Mesendoderm (in vitro differentiated cells): ENCODE results near the gene CCDC127.

Experiments
- DNase-seq: peaks from one replicate; pipeline ENCODE4 v3.0.0; 2013
- H2AK5ac ChIP-seq: 2 replicates; pipeline ENCODE4 v1.6.1; 2013; ENCODE audit warnings: low read length, inconsistent platforms
- H2BK120ac ChIP-seq: 2 replicates; pipeline ENCODE4 v1.6.1; 2013; ENCODE audit warnings: low read depth, mild to moderate bottlenecking, low read length, moderate library complexity, mixed read lengths
- H2BK15ac ChIP-seq: replicated peaks from 2 replicates; pipeline ENCODE4 v1.6.1; 2013; ENCODE audit warnings: low read depth, mild to moderate bottlenecking, moderate library complexity
- H2BK5ac ChIP-seq: 2 replicates; pipeline ENCODE4 v1.6.1; 2013; ENCODE audit warnings: low read length, inconsistent platforms
- H3K18ac ChIP-seq: 2 replicates; pipeline ENCODE4 v1.6.1; 2013; ENCODE audit warnings: mild to moderate bottlenecking, low read length, mixed read lengths
- H3K23ac ChIP-seq: one replicate; pipeline ENCODE4 v1.6.1; 2013; ENCODE audit warnings: low read length
- H3K27ac ChIP-seq: 2 replicates; pipeline ENCODE4 v1.5.1; 2013; ENCODE audit warnings: low read depth, mild to moderate bottlenecking, inconsistent platforms, low read length, moderate library complexity
- H3K27me3 ChIP-seq: 2 replicates; pipeline ENCODE4 v1.6.1; 2013; ENCODE audit warnings: low read length, control low read depth, mild to moderate bottlenecking, inconsistent platforms; ENCODE audit not compliant: insufficient read depth, poor library complexity
- H3K36me3 ChIP-seq: 2 replicates; pipeline ENCODE4 v1.6.1; 2013; ENCODE audit warnings: low read length, inconsistent platforms; ENCODE audit not compliant: control insufficient read depth, insufficient read depth
- H3K4ac ChIP-seq: one replicate; pipeline ENCODE4 v1.6.1; 2013; ENCODE audit warnings: low read depth, mild to moderate bottlenecking, low read length, moderate library complexity
- H3K4me1 ChIP-seq: 2 replicates; pipeline ENCODE4 v1.6.1; 2013; ENCODE audit warnings: low read depth, low read length, inconsistent platforms; ENCODE audit not compliant: control insufficient read depth
- H3K4me2 ChIP-seq: 2 replicates; pipeline ENCODE4 v1.6.1; 2013; ENCODE audit warnings: low read length
- H3K4me3 ChIP-seq: 2 replicates; pipeline ENCODE4 v1.5.1; 2013; ENCODE audit warnings: mild to moderate bottlenecking, low read length
- H3K56ac ChIP-seq: one replicate; pipeline ENCODE4 v1.6.1; 2013; ENCODE audit warnings: low read length
- H3K79me1 ChIP-seq: 2 replicates; pipeline ENCODE4 v1.6.1; 2013; ENCODE audit warnings: low read length, inconsistent platforms
- H3K79me2 ChIP-seq: 2 replicates; pipeline ENCODE4 v1.6.1; 2013; ENCODE audit warnings: mild to moderate bottlenecking, low read length; ENCODE audit not compliant: control insufficient read depth, insufficient read depth
- H3K9ac ChIP-seq: 2 replicates; pipeline ENCODE4 v1.6.1; 2013; ENCODE audit warnings: low read length, inconsistent platforms
- H4K5ac ChIP-seq: one replicate; pipeline ENCODE4 v1.6.1; 2013; ENCODE audit warnings: low read length
- H4K8ac ChIP-seq: one replicate; pipeline ENCODE4 v1.6.1; 2013; ENCODE audit warnings: low read depth, mild to moderate bottlenecking, control low read depth, low read length, moderate library complexity
- WGBS: extraction: QIAGEN DNeasy Blood & Tissue Kit; methylation state at CpG from one replicate; pipeline ENCODE4 v1.1.7; 2013; ENCODE audit warnings: low lambda C conversion rate, missing lambda C conversion rate; ENCODE audit not compliant: insufficient coverage; ENCODE audit errors: extremely low coverage; 5-methylcytosine and 5-hydroxymethylcytosine counted together

The CCDC127 gene

DNA sequence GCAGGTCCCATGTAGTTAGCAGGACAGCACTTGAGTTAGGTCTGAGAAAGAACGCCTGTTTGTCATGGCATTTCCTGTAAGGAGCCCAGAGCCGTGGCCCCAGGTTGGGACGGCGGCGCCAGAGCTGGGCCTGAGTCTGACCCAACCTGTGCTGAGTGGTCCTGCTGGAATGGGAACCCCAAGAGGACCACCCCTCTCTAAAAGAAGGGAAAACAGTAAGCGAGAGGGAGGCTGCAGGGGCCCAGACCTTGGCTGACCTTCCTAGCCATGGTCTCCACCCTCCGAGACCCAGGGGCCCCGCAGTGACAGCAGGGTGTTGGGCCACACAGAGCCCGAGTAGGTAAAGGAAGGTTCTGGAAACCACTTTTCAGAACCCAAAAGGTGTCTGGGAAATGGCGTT is 28.5 kb downstream of the CCDC127 start:
- no peaks in the 10 kb centered on the region for H3K36me3 ChIP-seq
- H2BK120ac ChIP-seq: no peak overlapping the region
- no peak overlapping the region for H3K18ac ChIP-seq
- H3K4ac ChIP-seq: no peak overlapping the region
- no peak overlapping the region for H3K9ac ChIP-seq
- H4K8ac ChIP-seq: no peak overlapping the region
- no peaks in the 10 kb centered on the region for H3K4me1 ChIP-seq
- H4K5ac ChIP-seq: no peak overlapping the region
- no peak overlapping the region for H3K27ac ChIP-seq
- H3K27me3 ChIP-seq: no peaks in the 10 kb centered on the region
- H3K23ac ChIP-seq: no peak overlapping the region
- H2BK5ac ChIP-seq: no peak overlapping the region
- H3K79me1 ChIP-seq: no peaks in the 10 kb centered on the region
- no peak for DNase-seq
- WGBS: no CpG with 5 or more reads among the region's 10 CpGs
- no peak overlapping the region for H3K4me3 ChIP-seq
- no peak overlapping the region for H3K4me2 ChIP-seq
- no peak overlapping the region for H2BK15ac ChIP-seq
- no peak overlapping the region for H2AK5ac ChIP-seq
- H3K79me2 ChIP-seq: no peaks in the 10 kb centered on the region
- no peak overlapping the region for H3K56ac ChIP-seq

DNA sequence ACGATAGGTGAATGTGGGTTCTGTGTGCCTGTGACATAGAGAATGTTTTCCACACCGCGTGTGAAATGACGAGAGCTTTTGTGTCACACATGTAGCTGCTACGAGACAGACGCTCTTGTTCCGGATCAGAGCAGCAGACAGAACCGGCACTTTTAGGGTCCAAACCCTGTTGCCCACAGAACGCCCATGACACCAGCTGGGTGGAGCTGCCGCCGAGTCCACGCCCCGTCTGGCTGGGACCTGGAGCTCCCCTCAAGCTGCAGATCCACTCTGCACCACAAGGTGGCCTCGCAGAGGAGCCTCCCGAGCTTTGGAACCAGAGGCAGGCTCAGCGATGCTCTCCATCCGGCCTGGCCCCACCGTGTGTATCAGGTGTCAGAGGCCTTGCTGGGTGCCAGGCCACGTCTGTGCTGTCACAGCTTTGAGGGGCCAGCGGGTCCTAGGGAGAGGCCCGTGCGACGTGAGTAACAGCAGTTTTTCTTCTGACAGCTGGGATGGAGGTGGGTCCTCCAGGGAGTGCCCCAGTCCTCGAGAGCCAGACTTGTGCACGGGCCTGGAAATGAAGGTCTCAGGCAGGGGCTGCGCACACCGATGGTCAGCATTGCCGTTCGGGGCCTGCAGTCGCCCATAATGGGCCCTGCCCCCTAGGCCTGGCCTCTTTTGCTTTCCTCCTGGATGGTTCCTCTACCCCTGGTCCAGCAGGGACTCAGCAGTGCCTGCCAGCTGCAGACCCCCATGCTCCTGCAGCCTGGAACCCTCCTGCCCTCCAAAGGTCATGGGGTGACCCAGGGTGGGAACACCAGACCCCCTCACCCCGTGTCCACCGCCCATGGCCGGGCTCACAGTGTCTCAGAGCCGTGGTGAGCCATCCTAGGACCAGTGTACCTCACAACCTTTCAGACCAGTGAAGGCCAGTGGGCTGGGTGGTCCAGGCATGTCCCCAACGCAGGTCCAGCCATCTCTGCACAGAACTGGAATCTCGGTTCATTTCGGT is 29.2 kb downstream of the CCDC127 start:
- no peaks in the 10 kb centered on the region for H3K79me1 ChIP-seq
- H3K4me1 ChIP-seq: no peaks in the 10 kb centered on the region
- H3K23ac ChIP-seq: no peak overlapping the region
- H3K4me2 ChIP-seq: no peak overlapping the region
- no peak overlapping the region for H2BK5ac ChIP-seq
- no peaks in the 10 kb centered on the region for H3K79me2 ChIP-seq
- DNase-seq: peak; percentile 93
- WGBS: no CpG with 5 or more reads among the region's 37 CpGs
- H4K5ac ChIP-seq: no peak overlapping the region
- no peak overlapping the region for H2BK15ac ChIP-seq
- no peak overlapping the region for H3K56ac ChIP-seq
- no peak overlapping the region for H3K18ac ChIP-seq
- H3K9ac ChIP-seq: no peak overlapping the region
- H3K27me3 ChIP-seq: no peaks in the 10 kb centered on the region
- H2BK120ac ChIP-seq: no peak overlapping the region
- H3K27ac ChIP-seq: no peak overlapping the region
- H4K8ac ChIP-seq: no peak overlapping the region
- no peaks in the 10 kb centered on the region for H3K36me3 ChIP-seq
- H3K4me3 ChIP-seq: no peak overlapping the region
- no peak overlapping the region for H2AK5ac ChIP-seq
- no peak overlapping the region for H3K4ac ChIP-seq

DNA sequence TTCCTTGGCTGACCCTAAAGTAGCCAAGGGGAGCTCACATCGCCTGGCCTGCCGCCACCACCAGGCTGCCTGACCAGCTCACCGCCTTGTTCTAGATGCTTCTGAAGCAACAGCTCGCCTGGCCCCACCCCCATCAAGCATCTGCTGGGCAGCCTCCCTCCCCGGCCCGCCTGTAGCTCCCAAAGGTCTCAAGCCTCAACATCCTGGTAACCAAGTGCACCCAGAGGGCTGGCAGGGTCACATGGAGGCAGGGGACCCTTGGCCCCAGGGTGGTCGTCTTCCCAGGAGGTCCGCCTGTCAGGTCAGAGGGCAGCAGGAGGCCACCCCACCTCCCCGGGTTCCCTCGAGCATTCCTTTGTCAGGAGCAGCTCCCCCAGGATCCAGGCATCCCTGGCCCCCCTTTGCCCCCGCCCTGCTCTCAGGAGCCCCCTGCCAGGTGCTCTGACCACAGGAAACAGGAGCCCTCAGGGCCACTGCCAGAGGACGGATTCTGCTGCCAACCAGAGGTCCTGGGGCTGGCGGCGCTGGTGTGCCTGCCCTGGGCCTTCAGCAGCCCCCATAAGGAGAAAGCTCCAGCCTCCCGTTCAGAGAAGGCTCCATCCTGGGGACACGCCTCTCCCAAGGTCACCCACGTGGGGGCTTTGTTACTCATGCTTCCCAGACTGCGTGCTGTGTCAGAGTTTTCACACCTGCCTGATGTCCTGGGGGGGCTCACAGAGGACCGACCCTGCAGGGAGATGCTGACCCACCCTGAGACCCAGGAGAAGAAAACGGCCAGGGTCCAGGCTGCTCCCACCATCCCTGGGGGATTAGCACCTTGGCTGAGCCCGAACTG is 30.1 kb downstream of the CCDC127 start:
- Histone ChIP-seq H3K4me1 (no peaks in the 10 kb centered on the region), H3K23ac (no peak overlapping the region), H3K4me3 (no peak overlapping the region), H3K4me2 (no peak overlapping the region), H3K27me3 (no peaks in the 10 kb centered on the region), H3K79me2 (no peaks in the 10 kb centered on the region), H2BK5ac (no peak overlapping the region), H3K9ac (no peak overlapping the region), H4K5ac (no peak overlapping the region), H4K8ac (no peak overlapping the region), H2AK5ac (no peak overlapping the region), H2BK15ac (no peak overlapping the region), H3K4ac (no peak overlapping the region), H3K27ac (no peak overlapping the region), H3K79me1 (no peaks in the 10 kb centered on the region), H3K56ac (no peak overlapping the region), H3K18ac (no peak overlapping the region), H3K36me3 (peaks cover 1% of the 10 kb centered on the region), H2BK120ac (no peak overlapping the region)
- DNase-seq: peak; percentile 33
- no CpG with 5 or more reads among the region's 21 CpGs for WGBS

DNA sequence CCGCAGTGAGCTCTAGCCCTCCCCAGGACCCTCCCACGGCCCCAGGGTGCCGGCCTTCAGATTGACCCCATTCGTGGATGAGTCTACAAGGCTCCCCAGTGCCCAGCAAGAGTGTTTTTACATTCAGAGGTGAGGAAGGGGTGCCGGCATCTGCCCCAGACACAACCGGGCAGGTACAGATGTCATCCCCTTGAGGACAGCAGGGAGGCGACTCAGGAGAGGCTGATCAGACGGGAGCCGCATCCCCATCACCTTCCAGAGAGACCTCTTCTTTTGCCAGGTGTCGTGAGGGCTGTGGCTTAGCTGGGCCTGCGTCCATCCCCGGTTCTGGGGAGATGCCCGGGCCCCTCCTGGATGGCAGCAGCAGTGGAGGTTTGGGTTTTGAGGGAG is 30.9 kb downstream of the CCDC127 start:
- Histone ChIP-seq H3K4me2 (no peak overlapping the region), H3K36me3 (peaks cover 4% of the 10 kb centered on the region), H3K9ac (no peak overlapping the region), H3K18ac (no peak overlapping the region), H2BK120ac (no peak overlapping the region), H3K56ac (no peak overlapping the region), H3K23ac (no peak overlapping the region), H3K4ac (no peak overlapping the region), H3K27me3 (no peaks in the 10 kb centered on the region), H3K79me1 (no peaks in the 10 kb centered on the region), H2AK5ac (no peak overlapping the region), H4K5ac (no peak overlapping the region), H3K4me1 (no peaks in the 10 kb centered on the region), H2BK15ac (no peak overlapping the region), H4K8ac (no peak overlapping the region), H2BK5ac (no peak overlapping the region), H3K79me2 (no peaks in the 10 kb centered on the region), H3K4me3 (no peak overlapping the region), H3K27ac (no peak overlapping the region)
- DNase-seq: no peak
- no CpG with 5 or more reads among the region's 13 CpGs for whole genome bisulfite sequencing

DNA sequence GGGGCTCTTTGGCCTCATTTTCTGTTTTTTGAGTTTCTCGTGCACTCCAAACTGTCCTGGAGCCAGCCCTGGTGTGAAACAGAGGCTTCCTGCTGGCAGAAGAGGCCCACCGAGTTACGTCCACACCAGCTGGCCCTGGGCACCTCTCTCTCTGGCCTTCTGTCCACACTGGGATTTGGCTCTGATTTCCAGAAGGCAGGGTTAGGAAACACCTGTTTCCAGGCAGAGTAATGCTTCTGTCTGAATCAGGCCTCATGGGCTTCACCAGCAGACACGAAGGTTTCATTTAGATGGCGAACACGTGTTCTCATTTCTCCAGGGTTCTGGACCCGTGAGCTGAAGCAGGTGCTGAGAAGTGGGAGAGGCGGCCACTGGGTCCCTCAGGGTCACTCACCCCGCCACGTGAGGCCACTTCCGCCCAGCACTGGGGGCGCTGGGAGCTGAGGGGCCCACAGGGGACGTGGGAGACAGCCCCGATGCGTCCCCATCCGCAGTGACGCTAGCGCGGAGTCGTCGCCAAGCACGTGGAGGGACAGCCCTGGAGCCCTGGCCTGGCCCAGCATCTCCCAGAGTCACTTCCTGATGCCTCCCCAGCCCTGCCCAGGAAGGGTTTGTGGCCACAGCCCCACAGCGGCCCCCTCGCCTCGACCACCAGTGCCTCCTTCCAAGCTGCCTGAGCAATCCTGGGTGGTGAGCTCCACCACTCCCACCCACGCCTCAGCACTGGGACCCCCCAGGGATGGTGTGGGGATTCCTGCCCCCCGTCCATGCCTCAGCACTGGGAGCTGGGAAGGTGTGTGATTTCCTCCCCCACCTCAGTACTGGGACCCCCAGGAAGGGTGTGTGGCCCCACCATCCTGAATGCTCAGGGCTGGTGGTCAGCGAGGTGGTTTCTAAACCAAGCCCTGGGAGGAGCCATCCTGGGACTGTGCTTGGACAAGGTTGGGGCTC is 31.6 kb downstream of the CCDC127 start:
- no peak for DNase-seq
- no CpG with 5 or more reads among the region's 28 CpGs for WGBS

More for the DNA sequence above, 31.6 kb downstream of the CCDC127 start:
- Histone ChIP-seq H4K8ac (no peak overlapping the region), H3K18ac (no peak overlapping the region), H3K27me3 (no peaks in the 10 kb centered on the region), H3K27ac (no peak overlapping the region), H2BK120ac (no peak overlapping the region), H3K4me3 (no peak overlapping the region), H3K79me2 (no peaks in the 10 kb centered on the region), H3K9ac (no peak overlapping the region), H3K4me2 (no peak overlapping the region), H2AK5ac (no peak overlapping the region), H3K23ac (no peak overlapping the region), H2BK15ac (no peak overlapping the region), H3K4me1 (no peaks in the 10 kb centered on the region), H3K4ac (no peak overlapping the region), H3K79me1 (no peaks in the 10 kb centered on the region), H3K36me3 (peaks cover 4% of the 10 kb centered on the region), H3K56ac (no peak overlapping the region), H4K5ac (no peak overlapping the region), H2BK5ac (no peak overlapping the region)
